H1 (cell line): ENCODE data around the gene S100PBP. TPM values are rescaled to one million over a fixed set of nuclear protein-coding genes. Genes with fewer than 3 reads are reported as not detected.

Source experiments
- CTCF ChIA-PET: fragments of 300-600 bp; sonication (Branson Sonifier 250); formaldehyde crosslinking; loops from one replicate; lab custom pipeline; 2021; ENCODE audit not compliant: partially characterized antibody; lab: Charles Lee
- POLR2A ChIA-PET: fragments of 300-600 bp; sonication (Branson Sonifier 250); formaldehyde crosslinking; loops from one replicate; lab custom pipeline; 2021; ENCODE audit warnings: inconsistent platforms; ENCODE audit not compliant: partially characterized antibody; lab: Charles Lee
- DNase-seq, 2 experiments: peaks; one replicate each; pipeline versions ENCODE4 v3.0.0 to v3.0.0-alpha.2; 2010 to 2022; ENCODE audit warnings: low spot score in 2 of 2, low read depth in 1 of 2, mixed read lengths in 1 of 2
- FAIRE-seq: peaks from 2 replicates; lab custom pipeline; 2011; peaks lifted over from hg19 to GRCh38; lab: Jason Lieb, UNC
- H2AFZ ChIP-seq: 2 replicates; pipeline ENCODE4 v1.8.1; 2012; ENCODE audit warnings: low read length, inconsistent platforms
- H2AK5ac ChIP-seq: 2 replicates; pipeline ENCODE4 v1.6.1; 2013; ENCODE audit warnings: low read depth, low read length
- H2BK120ac ChIP-seq: replicated peaks from 2 replicates; pipeline ENCODE3; 2013; ENCODE audit warnings: low read depth, low read length, inconsistent platforms
- H2BK12ac ChIP-seq: 2 replicates; pipeline ENCODE4 v1.6.1; 2013; ENCODE audit warnings: low read depth, low read length
- H2BK15ac ChIP-seq: 2 replicates; pipeline ENCODE4 v1.6.1; 2013; ENCODE audit warnings: low read length
- H2BK20ac ChIP-seq: 2 replicates; pipeline ENCODE4 v1.6.1; 2013; ENCODE audit warnings: low read length
- H2BK5ac ChIP-seq: 2 replicates; pipeline ENCODE4 v1.6.1; 2013; ENCODE audit warnings: low read depth, low read length
- H3K14ac ChIP-seq: 2 replicates; pipeline ENCODE4 v1.6.1; 2013; ENCODE audit warnings: inconsistent platforms; ENCODE audit not compliant: insufficient read length
- H3K18ac ChIP-seq: 2 replicates; pipeline ENCODE4 v1.6.1; 2013; ENCODE audit warnings: low read length; ENCODE audit errors: extremely low read depth
- H3K23ac ChIP-seq: 2 replicates; pipeline ENCODE4 v1.6.1; 2013; ENCODE audit warnings: inconsistent platforms; ENCODE audit not compliant: insufficient read length
- H3K23me2 ChIP-seq: 2 replicates; pipeline ENCODE4 v1.6.1; 2013; ENCODE audit warnings: low read depth, low read length
- H3K27ac ChIP-seq: 2 replicates; pipeline ENCODE4 v1.6.1; 2011; ENCODE audit warnings: low read depth, low read length, inconsistent platforms
- H3K27me3 ChIP-seq, 4 experiments: replicated peaks in 1 of 4; 1 replicate in 1 of 4; 2 replicates in 3 of 4; pipeline versions ENCODE4 v1.6.1 to v1.8.1; 2011 to 2013; ENCODE audit warnings: low read length in 3 of 4, mild to moderate bottlenecking in 3 of 4, inconsistent platforms in 2 of 4, mixed read lengths in 2 of 4, moderate library complexity in 1 of 4; ENCODE audit not compliant: control insufficient read depth in 3 of 4, insufficient read depth in 3 of 4; ENCODE audit errors: extremely low read depth in 1 of 4
- H3K36me3 ChIP-seq, 4 experiments: 2 replicates each; pipeline versions ENCODE4 v1.6.1 to v1.8.1; 2011 to 2013; ENCODE audit warnings: mild to moderate bottlenecking in 4 of 4, low read length in 3 of 4, moderate library complexity in 2 of 4, control low read depth in 1 of 4, inconsistent platforms in 1 of 4; ENCODE audit not compliant: insufficient read depth in 4 of 4, control insufficient read depth in 2 of 4
- H3K4ac ChIP-seq: replicated peaks from 2 replicates; pipeline ENCODE3; 2013; ENCODE audit warnings: low read length, low read depth, mixed read lengths, inconsistent platforms; ENCODE audit not compliant: insufficient read length
- H3K4me1 ChIP-seq, 4 experiments: replicated peaks in 1 of 4; 1 replicate in 1 of 4; 2 replicates in 3 of 4; pipeline versions ENCODE4 v1.6.1 to v1.8.1; 2011 to 2013; ENCODE audit warnings: low read length in 3 of 4, inconsistent platforms in 2 of 4, mixed read lengths in 1 of 4; ENCODE audit not compliant: insufficient read depth in 4 of 4, control insufficient read depth in 3 of 4
- H3K4me2 ChIP-seq, 2 experiments: 2 replicates each; pipeline versions ENCODE4 v1.6.1 to v1.8.1; 2011 to 2013; ENCODE audit warnings: low read depth in 2 of 2, low read length in 2 of 2, control low read depth in 1 of 2, inconsistent platforms in 1 of 2, mild to moderate bottlenecking in 1 of 2; ENCODE audit not compliant: insufficient read depth in 1 of 2
- H3K4me3 ChIP-seq, 4 experiments: fragments of 200-600, 300-600 bp in 1 of 4; sonication (generic), shearing (Covaris generic), sonication (Bioruptor Twin) in 1 of 4; 2 replicates each; pipeline versions ENCODE4 v1.5.1 to v1.8.1; 2011 to 2016; ENCODE audit warnings: low read length in 4 of 4, low read depth in 3 of 4, control low read depth in 2 of 4, inconsistent platforms in 2 of 4, mild to moderate bottlenecking in 2 of 4, mixed read lengths in 1 of 4, moderate library complexity in 1 of 4; ENCODE audit not compliant: insufficient read depth in 2 of 4; ENCODE audit errors: extremely low read depth in 1 of 4
- H3K56ac ChIP-seq: replicated peaks from 2 replicates; pipeline ENCODE3; 2013; ENCODE audit warnings: low read depth, mild to moderate bottlenecking, mixed read lengths, low read length, inconsistent platforms; ENCODE audit not compliant: insufficient read length
- H3K79me1 ChIP-seq: 2 replicates; pipeline ENCODE4 v1.6.1; 2013; ENCODE audit warnings: low read depth, low read length, control low read depth
- H3K79me2 ChIP-seq, 2 experiments: 2 replicates each; pipeline versions ENCODE4 v1.6.1 to v1.8.1; 2012 to 2013; ENCODE audit warnings: low read length in 2 of 2, mild to moderate bottlenecking in 2 of 2, inconsistent platforms in 1 of 2; ENCODE audit not compliant: insufficient read depth in 2 of 2, control insufficient read depth in 1 of 2
- H3K9ac ChIP-seq, 4 experiments: replicated peaks in 1 of 4; 1 replicate in 1 of 4; 2 replicates in 3 of 4; pipeline versions ENCODE4 v1.6.1 to v1.8.1; 2011 to 2013; ENCODE audit warnings: low read depth in 3 of 4, low read length in 3 of 4, control low read depth in 2 of 4, mild to moderate bottlenecking in 2 of 4, moderate library complexity in 2 of 4, inconsistent platforms in 1 of 4; ENCODE audit errors: extremely low read depth in 1 of 4
- H3K9me3 ChIP-seq, 2 experiments: 2 replicates each; pipeline versions ENCODE4 v1.6.1 to v1.8.1; 2012 to 2013; ENCODE audit warnings: mild to moderate bottlenecking in 2 of 2, moderate library complexity in 2 of 2, control low read depth in 1 of 2, inconsistent platforms in 1 of 2, low read depth in 1 of 2, low read length in 1 of 2, mixed read lengths in 1 of 2; ENCODE audit not compliant: insufficient read depth in 2 of 2
- H4K20me1 ChIP-seq, 2 experiments: replicated peaks in 1 of 2; 2 replicates each; pipeline versions ENCODE3 to v1.8.1; 2011 to 2013; ENCODE audit warnings: inconsistent platforms in 2 of 2, low read length in 2 of 2, mild to moderate bottlenecking in 1 of 2; ENCODE audit not compliant: insufficient read depth in 2 of 2, control insufficient read depth in 1 of 2
- H4K5ac ChIP-seq: 2 replicates; pipeline ENCODE4 v1.6.1; 2013; ENCODE audit warnings: low read length, low read depth, mixed read lengths, inconsistent platforms; ENCODE audit not compliant: insufficient read length
- H4K8ac ChIP-seq: 2 replicates; pipeline ENCODE4 v1.8.0; 2013; ENCODE audit warnings: mild to moderate bottlenecking, moderate library complexity, low read length, inconsistent platforms; ENCODE audit not compliant: insufficient read depth; ENCODE audit errors: extremely low read depth
- H4K91ac ChIP-seq: replicated peaks from 2 replicates; pipeline ENCODE3; 2013; ENCODE audit warnings: low read length, mixed read lengths, inconsistent platforms; ENCODE audit not compliant: insufficient read length
- CREB1 ChIP-seq: IDR thresholded peaks from 2 replicates; pipeline ENCODE4 v1.6.1; 2012; ENCODE audit warnings: inconsistent platforms
- EZH2 ChIP-seq: fragments of 200-600 bp; sonication (generic); IDR thresholded peaks from 2 replicates; pipeline ENCODE4 v1.7.1; 2012; ENCODE audit warnings: low read depth, mild to moderate bottlenecking, moderate library complexity, low read length, inconsistent platforms; ENCODE audit not compliant: severe bottlenecking
- SUZ12 ChIP-seq: fragments of 200-600 bp; sonication (generic); IDR thresholded peaks from 2 replicates; pipeline ENCODE4 v1.6.1; 2012; ENCODE audit warnings: mild to moderate bottlenecking, inconsistent platforms, low read length, moderate library complexity, mixed read lengths
- WGBS, 2 experiments: shearing (Covaris generic) in 1 of 2; methylation state at CpG; one replicate each; pipeline versions ENCODE4 v1.1.6 to v1.1.7; 2013 to 2015; ENCODE audit warnings: low lambda C conversion rate in 2 of 2, mixed read lengths in 2 of 2, inconsistent platforms in 1 of 2, low coverage in 1 of 2, missing lambda C conversion rate in 1 of 2; ENCODE audit not compliant: insufficient replicate concordance in 2 of 2, insufficient coverage in 1 of 2, insufficient read length in 1 of 2; ENCODE audit errors: extremely low coverage in 1 of 2, missing lambda C conversion rate in 1 of 2; 5-methylcytosine and 5-hydroxymethylcytosine counted together
- polyA plus RNA-seq, 7 experiments: library from polyadenylated mRNA; depleted of rRNA in 3 of 7; stranded (reverse) in 5 of 7; unstranded in 2 of 7; fragments of >200 nt in 5 of 7; fragments of 200-250 nt in 2 of 7; gene quantifications; 1 replicate in 5 of 7; 2 replicates in 1 of 7; 4 replicates in 1 of 7; pipeline versions ENCODE4 v1.2.1 to v1.2.3, GENCODE V29; 2011 to 2013; ENCODE audit warnings: missing spikeins in 2 of 7, mixed read lengths in 2 of 7
- total RNA-seq: library from RNA; stranded (reverse); fragmentation: NEBNext Ultra II Directional; extraction: Animal tissue kit (Norgen Biotek cat#: 25700); gene quantifications from 2 replicates; pipeline ENCODE4 v1.2.1, GENCODE V29; 2021

Gene S100PBP
- total and polyA plus RNA-seq, 2 of the 8 experiments (the other 6 are each of a cell fraction or from before 2014, with no cell fraction given), result 43.8 to 68.3 TPM

DNA sequence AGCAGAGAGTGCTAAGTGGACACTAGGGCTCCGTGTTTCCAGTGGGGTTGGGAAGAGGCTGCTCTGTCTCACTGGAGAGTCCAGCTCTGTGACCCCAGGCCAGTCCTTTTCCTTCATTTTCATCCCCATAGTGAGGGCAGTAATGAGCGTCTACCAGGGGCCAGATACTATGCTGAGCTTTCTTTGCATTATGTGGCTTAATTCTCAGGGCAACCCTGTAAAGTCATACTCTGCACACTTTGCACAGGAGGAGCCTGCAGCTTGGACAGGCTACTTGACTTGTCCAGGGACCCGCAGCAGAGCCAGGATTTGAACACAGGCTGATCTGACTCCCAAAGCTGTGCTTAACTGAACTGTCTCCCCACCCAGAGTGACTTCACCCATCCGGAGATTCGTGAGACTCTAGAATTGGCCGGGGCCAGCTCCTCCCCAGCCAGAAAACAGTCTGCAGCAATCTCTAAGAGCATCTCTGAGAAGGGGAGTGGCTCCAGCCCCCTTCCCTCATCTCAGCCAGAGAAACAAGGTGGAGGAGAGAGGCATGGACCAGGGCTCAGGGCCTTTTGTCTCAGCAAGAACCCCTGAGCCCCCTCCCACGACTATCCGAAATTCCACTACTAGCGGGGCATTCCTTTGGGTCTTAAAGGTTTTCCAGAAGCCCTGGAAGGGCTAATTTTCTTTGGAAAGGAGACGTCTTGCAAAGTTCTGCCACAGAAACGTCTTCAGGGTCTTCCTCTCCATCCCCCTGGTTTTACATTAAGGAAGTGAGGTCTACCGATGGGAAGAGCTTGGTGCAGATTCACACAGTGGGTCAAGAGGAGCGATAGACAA lies 54.1 kb downstream of the S100PBP start:
- peak overlapping the region; percentile 57; the same call in 1 of the 2 replicates for H3K18ac ChIP-seq
- no peaks in the 10 kb centered on the region for H3K79me2 ChIP-seq
- TF ChIP-seq SUZ12, result peak; percentile 61; the same call in 1 of the 2 replicates
- peak; percentile 50 for TF ChIP-seq EZH2
- no peak for TF ChIP-seq CREB1
- H2BK120ac ChIP-seq, result no peak overlapping the region
- H2BK15ac ChIP-seq, result no peak overlapping the region
- WGBS, 2 experiments, result 43% methylated on average over 13 of the region's 13 CpGs; no CpG with 5 or more reads in 1 of the 2 experiments
- H3K4me1 ChIP-seq, result peaks cover 6 to 31% (median 22%) of the 10 kb centered on the region in 4 experiments
- DNase-seq (no peak), FAIRE-seq (no peak)
- peak overlapping the region; percentile 8; the same call in 1 of the 2 replicates for H2AK5ac ChIP-seq
- no peaks in the 10 kb centered on the region for H3K79me1 ChIP-seq
- H2BK12ac ChIP-seq, result peak overlapping the region; percentile 60; the same call in 1 of the 2 replicates
- H3K9ac ChIP-seq, result no peak overlapping the region; a peak in 1 of 7 replicates
- H3K9me3 ChIP-seq, result no peaks in the 10 kb centered on the region
- H4K91ac ChIP-seq, result peak overlapping the region; percentile 12
- no peak overlapping the region for H2AFZ ChIP-seq
- no peak overlapping the region for H3K14ac ChIP-seq
- no peak overlapping the region for H3K56ac ChIP-seq
- ChIA-PET POLR2A (interaction anchor here (0.6 to 3.0 kb wide), 7 partner anchors 8 to 195 kb away, joined by 3 to 10 read pairs (median 4); partner anchors contain the start of genes HPCA, S100PBP and YARS1), CTCF (interaction anchor here (0.6 to 19.0 kb wide), 19 partner anchors 10 to 1896 kb away, joined by 3 to 382 read pairs (median 4); partner anchors contain the start of gene HPCA)
- H3K27ac ChIP-seq, result no peak overlapping the region
- H3K23me2 ChIP-seq, result peaks cover 6% of the 10 kb centered on the region; the same call in 1 of the 2 replicates
- H3K23ac ChIP-seq, result no peak overlapping the region
- no peak overlapping the region for H4K5ac ChIP-seq
- no peak overlapping the region for H2BK20ac ChIP-seq
- no peak overlapping the region for H3K4ac ChIP-seq
- peak overlapping the region; percentile 28 to 65 (median 37); a peak in 6 of 8 replicates for H3K4me3 ChIP-seq
- peak overlapping the region; percentile 57 to 92 for H3K4me2 ChIP-seq
- no peak overlapping the region for H2BK5ac ChIP-seq
- peaks cover 6 to 35% (median 28%) of the 10 kb centered on the region in 4 experiments for H3K27me3 ChIP-seq
- H4K8ac ChIP-seq, result no peak overlapping the region
- no peaks in the 10 kb centered on the region; a peak in 1 of 8 replicates for H3K36me3 ChIP-seq
- H4K20me1 ChIP-seq, result peaks cover 0 to 2% of the 10 kb centered on the region in 2 experiments
